ENCODE data around the gene DEFB113.
"Not testable (repeated sequence)": the region's sequence is repeated elsewhere in the genome, so short reads cannot be mapped to it uniquely, and the experiment has no call there.

DEFB113 gene

GRCh38 chr6:49969605-49970004 lies at the start of gene DEFB113:
DEFB113 (minus strand) TSS chr6:49969625; CDS start chr6:49969625, 0 bp downstream.
- DNase-seq, result no peak

- no peak for DNase-seq
These were observed 38.4 kb upstream of the DEFB113 start for GRCh38 chr6:50007819-50008218.

GRCh38 chr6:50003139-50003538 lies 33.7 kb upstream of the DEFB113 start:
- no peak for DNase-seq

GRCh38 chr6:49995278-49995677 lies 25.9 kb upstream of the DEFB113 start:
- no peak for DNase-seq

GRCh38 chr6:49988900-49989299 lies 19.5 kb upstream of the DEFB113 start:
- no peak for DNase-seq

- DNase-seq, result no peak
These were observed 18.3 kb upstream of the DEFB113 start for GRCh38 chr6:49987749-49988148.

- no peak for DNase-seq
These were observed 17.1 kb upstream of the DEFB113 start for GRCh38 chr6:49986551-49986950.

GRCh38 chr6:49982046-49982445 lies 12.6 kb upstream of the DEFB113 start:
- no peak for DNase-seq

GRCh38 chr6:49980898-49981297 lies 11.5 kb upstream of the DEFB113 start:
- no peak for DNase-seq

- no peak for DNase-seq
These were observed 10.2 kb upstream of the DEFB113 start for GRCh38 chr6:49979584-49979983.

GRCh38 chr6:49978332-49979226 lies 9.2 kb upstream of the DEFB113 start:
- DNase-seq, result no peak

- no peak for DNase-seq
These were observed 2.6 kb downstream of the DEFB113 start for GRCh38 chr6:49966823-49967222.

- no peak for DNase-seq
These were observed 3.1 kb downstream of the DEFB113 start for GRCh38 chr6:49966334-49966733.

- DNase-seq, result no peak
These were observed 5.4 kb downstream of the DEFB113 start, which contains the start of gene DEFB114 for GRCh38 chr6:49964064-49964463. DEFB114 (minus strand) TSS chr6:49964164; CDS start chr6:49964105, 59 bp downstream.

GRCh38 chr6:49958180-49958579 lies 11.2 kb downstream of the DEFB113 start:
- no peak for DNase-seq

GRCh38 chr6:49955847-49956246 lies 13.6 kb downstream of the DEFB113 start:
- DNase-seq, result no peak

GRCh38 chr6:49951926-49952325 lies 17.5 kb downstream of the DEFB113 start:
- no peak for DNase-seq

GRCh38 chr6:49950415-49950751 lies 19.0 kb downstream of the DEFB113 start:
- DNase-seq, result no peak

- DNase-seq, result no peak
These were observed 20.4 kb downstream of the DEFB113 start for GRCh38 chr6:49949062-49949461.

- no peak for DNase-seq
These were observed 22.6 kb downstream of the DEFB113 start for GRCh38 chr6:49946835-49947234.

- DNase-seq, result not testable (repeated sequence)
These were observed 25.4 kb downstream of the DEFB113 start for GRCh38 chr6:49944068-49944467.

GRCh38 chr6:49939993-49940498 lies 29.4 kb downstream of the DEFB113 start:
- no peak for DNase-seq

- DNase-seq, result no peak
These were observed 31.6 kb downstream of the DEFB113 start for GRCh38 chr6:49937811-49938210.

- no peak for DNase-seq
These were observed 32.4 kb downstream of the DEFB113 start for GRCh38 chr6:49937017-49937416.

- DNase-seq, result no peak
These were observed 34.0 kb downstream of the DEFB113 start for GRCh38 chr6:49935387-49935786.

Measured in MV-4-11 (cell line).